Measurements from ENCODE around the gene UTF1.

DNA sequence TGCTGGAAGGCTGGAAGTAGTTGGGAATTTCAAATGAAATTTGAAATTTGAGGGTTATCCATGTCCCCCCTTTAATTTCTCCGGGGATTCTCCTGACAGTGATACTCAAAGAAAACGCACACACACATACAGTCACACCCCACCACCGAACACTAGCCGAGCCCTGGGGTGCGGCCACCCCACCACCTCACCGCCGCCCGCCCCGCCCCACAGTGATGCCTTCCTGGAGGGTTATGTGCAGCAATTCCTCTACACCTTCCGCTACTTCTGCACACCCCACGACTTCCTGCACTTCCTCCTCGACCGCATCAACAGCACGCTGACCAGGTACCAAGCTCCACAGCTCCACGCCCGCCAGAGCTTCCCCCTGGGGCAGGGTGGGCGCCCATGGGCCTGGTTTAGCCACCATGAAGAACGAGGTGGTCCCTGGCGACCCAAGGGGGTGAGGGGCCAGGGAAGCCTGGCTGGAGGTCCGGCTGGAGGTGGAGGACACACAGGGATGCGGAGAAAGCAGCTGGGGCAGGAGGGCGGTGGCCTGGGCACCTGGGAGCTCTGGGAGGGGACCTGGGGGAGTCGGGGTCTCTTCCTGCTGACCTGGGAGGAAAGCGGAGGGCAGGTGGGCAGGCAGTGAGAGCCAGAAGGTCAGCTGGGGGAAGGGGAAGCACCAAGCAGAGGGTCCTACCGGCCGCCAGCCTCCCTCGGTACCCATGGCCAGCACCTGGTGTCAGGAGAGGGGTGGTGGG is 19.4 kb upstream of the UTF1 start:
- TF ChIP-seq, protein P1, sequence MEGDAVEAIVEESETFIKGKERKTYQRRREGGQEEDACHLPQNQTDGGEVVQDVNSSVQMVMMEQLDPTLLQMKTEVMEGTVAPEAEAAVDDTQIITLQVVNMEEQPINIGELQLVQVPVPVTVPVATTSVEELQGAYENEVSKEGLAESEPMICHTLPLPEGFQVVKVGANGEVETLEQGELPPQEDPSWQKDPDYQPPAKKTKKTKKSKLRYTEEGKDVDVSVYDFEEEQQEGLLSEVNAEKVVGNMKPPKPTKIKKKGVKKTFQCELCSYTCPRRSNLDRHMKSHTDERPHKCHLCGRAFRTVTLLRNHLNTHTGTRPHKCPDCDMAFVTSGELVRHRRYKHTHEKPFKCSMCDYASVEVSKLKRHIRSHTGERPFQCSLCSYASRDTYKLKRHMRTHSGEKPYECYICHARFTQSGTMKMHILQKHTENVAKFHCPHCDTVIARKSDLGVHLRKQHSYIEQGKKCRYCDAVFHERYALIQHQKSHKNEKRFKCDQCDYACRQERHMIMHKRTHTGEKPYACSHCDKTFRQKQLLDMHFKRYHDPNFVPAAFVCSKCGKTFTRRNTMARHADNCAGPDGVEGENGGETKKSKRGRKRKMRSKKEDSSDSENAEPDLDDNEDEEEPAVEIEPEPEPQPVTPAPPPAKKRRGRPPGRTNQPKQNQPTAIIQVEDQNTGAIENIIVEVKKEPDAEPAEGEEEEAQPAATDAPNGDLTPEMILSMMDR (tag by site-specific recombination; IDR thresholded peaks at IDR 0.05): no peak
- TF ChIP-seq, protein P2, sequence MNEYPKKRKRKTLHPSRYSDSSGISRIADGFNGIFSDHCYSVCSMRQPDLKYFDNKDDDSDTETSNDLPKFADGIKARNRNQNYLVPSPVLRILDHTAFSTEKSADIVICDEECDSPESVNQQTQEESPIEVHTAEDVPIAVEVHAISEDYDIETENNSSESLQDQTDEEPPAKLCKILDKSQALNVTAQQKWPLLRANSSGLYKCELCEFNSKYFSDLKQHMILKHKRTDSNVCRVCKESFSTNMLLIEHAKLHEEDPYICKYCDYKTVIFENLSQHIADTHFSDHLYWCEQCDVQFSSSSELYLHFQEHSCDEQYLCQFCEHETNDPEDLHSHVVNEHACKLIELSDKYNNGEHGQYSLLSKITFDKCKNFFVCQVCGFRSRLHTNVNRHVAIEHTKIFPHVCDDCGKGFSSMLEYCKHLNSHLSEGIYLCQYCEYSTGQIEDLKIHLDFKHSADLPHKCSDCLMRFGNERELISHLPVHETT (tag by site-specific recombination; IDR thresholded peaks at IDR 0.05): no peak
- TF ChIP-seq, protein P3, sequence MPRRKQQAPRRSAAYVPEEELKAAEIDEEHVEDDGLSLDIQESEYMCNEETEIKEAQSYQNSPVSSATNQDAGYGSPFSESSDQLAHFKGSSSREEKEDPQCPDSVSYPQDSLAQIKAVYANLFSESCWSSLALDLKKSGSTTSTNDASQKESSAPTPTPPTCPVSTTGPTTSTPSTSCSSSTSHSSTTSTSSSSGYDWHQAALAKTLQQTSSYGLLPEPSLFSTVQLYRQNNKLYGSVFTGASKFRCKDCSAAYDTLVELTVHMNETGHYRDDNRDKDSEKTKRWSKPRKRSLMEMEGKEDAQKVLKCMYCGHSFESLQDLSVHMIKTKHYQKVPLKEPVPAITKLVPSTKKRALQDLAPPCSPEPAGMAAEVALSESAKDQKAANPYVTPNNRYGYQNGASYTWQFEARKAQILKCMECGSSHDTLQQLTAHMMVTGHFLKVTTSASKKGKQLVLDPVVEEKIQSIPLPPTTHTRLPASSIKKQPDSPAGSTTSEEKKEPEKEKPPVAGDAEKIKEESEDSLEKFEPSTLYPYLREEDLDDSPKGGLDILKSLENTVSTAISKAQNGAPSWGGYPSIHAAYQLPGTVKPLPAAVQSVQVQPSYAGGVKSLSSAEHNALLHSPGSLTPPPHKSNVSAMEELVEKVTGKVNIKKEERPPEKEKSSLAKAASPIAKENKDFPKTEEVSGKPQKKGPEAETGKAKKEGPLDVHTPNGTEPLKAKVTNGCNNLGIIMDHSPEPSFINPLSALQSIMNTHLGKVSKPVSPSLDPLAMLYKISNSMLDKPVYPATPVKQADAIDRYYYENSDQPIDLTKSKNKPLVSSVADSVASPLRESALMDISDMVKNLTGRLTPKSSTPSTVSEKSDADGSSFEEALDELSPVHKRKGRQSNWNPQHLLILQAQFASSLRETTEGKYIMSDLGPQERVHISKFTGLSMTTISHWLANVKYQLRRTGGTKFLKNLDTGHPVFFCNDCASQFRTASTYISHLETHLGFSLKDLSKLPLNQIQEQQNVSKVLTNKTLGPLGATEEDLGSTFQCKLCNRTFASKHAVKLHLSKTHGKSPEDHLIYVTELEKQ (tag by site-specific recombination; IDR thresholded peaks at IDR 0.05; ENCODE audit: borderline replicate concordance): no peak
- TF ChIP-seq ZNF791 (tag by site-specific recombination; IDR thresholded peaks at IDR 0.05) (no peak), ZFP37 (tag by site-specific recombination; IDR thresholded peaks at IDR 0.05) (no peak)
